Upper lobe of left lung (tissue), 4 donors: ENCODE data around the gene SMPD3.

Experiments
- CTCF ChIP-seq, 6 experiments: fragments of 450-650 bp in 4 of 6; fragments of 200-600 bp in 2 of 6; sonication (generic) in 2 of 6; IDR thresholded peaks; one replicate each; pipeline ENCODE4 v1.5.1; 2016 to 2019; ENCODE audit warnings: antibody characterized with exemption in 6 of 6
- EP300 ChIP-seq, 4 donors: sonication (generic); formaldehyde crosslinking; IDR thresholded peaks; one replicate each; pipeline ENCODE4 v1.5.1; 2017; ENCODE audit warnings: antibody characterized with exemption in 4 of 4, control low read depth in 2 of 4
- POLR2A ChIP-seq, 4 donors: fragments of 450-650 bp; IDR thresholded peaks; one replicate each; pipeline ENCODE4 v1.5.1; 2016 to 2017; ENCODE audit warnings: antibody characterized with exemption in 4 of 4, mild to moderate bottlenecking in 2 of 4

- TF ChIP-seq CTCF (IDR thresholded peaks at IDR 0.05), result no peak
- TF ChIP-seq POLR2A (IDR thresholded peaks at IDR 0.05), result no peak
- TF ChIP-seq EP300 (IDR thresholded peaks at IDR 0.05), result no peak
Measured at GRCh38 chr16:68366062-68366461, 82.2 kb downstream of the SMPD3 start.
